Activated effector memory CD4-positive, alpha-beta T cell treated with anti-CD3 and anti-CD28 coated beads, Interleukin-2, amount 50 U/mL, for 16 hours (primary cell): ENCODE data around the gene USP20.

Source experiments
- DNase-seq: peaks from one replicate; pipeline ENCODE4 v3.0.0-alpha.2; 2020

USP20 gene

GRCh38 chr9:129823935-129824601, 11.2 kb upstream of the USP20 start, which contains the start of gene TOR1A:
Gene TOR1A (minus strand): TSS chr9:129824136. CDS start chr9:129824085, 51 bp downstream.
- peak; percentile 97 for DNase-seq

GRCh38 chr9:129826344-129826743, 8.9 kb upstream of the USP20 start:
- DNase-seq, result no peak

- no peak for DNase-seq
Measured at GRCh38 chr9:129826759-129827158, 8.5 kb upstream of the USP20 start.

- no peak for DNase-seq
Measured at GRCh38 chr9:129828051-129828450, 7.2 kb upstream of the USP20 start.

- no peak for DNase-seq
Measured at GRCh38 chr9:129828969-129829368, 6.3 kb upstream of the USP20 start.

GRCh38 chr9:129832982-129833381, 2.3 kb upstream of the USP20 start:
- no peak for DNase-seq

GRCh38 chr9:129834489-129835127, 650 bp upstream of the USP20 start:
- peak; percentile 79 for DNase-seq

- no peak for DNase-seq
Measured at GRCh38 chr9:129835860-129836223, 584 bp downstream of the USP20 start.

- peak; percentile 81 for DNase-seq
Measured at GRCh38 chr9:129836311-129837007, 1.2 kb downstream of the USP20 start.

GRCh38 chr9:129838707-129839259, 3.5 kb downstream of the USP20 start:
- no peak for DNase-seq

- DNase-seq, result no peak
Measured at GRCh38 chr9:129839324-129840023, 4.2 kb downstream of the USP20 start.

GRCh38 chr9:129840034-129840433, 4.8 kb downstream of the USP20 start:
- no peak for DNase-seq

GRCh38 chr9:129841071-129841470, 5.8 kb downstream of the USP20 start:
- no peak for DNase-seq

- no peak for DNase-seq
Measured at GRCh38 chr9:129845373-129845772, 10.1 kb downstream of the USP20 start.

- no peak for DNase-seq
Measured at GRCh38 chr9:129848712-129849441, 13.6 kb downstream of the USP20 start.

- no peak for DNase-seq
Measured at GRCh38 chr9:129849901-129850300, 14.6 kb downstream of the USP20 start.

GRCh38 chr9:129850821-129851550, 15.7 kb downstream of the USP20 start:
- no peak for DNase-seq

GRCh38 chr9:129851821-129852220, 16.6 kb downstream of the USP20 start:
- DNase-seq, result no peak

GRCh38 chr9:129852579-129852978, 17.3 kb downstream of the USP20 start:
- no peak for DNase-seq

- no peak for DNase-seq
Measured at GRCh38 chr9:129853614-129854013, 18.4 kb downstream of the USP20 start.

- no peak for DNase-seq
Measured at GRCh38 chr9:129854588-129855110, 19.4 kb downstream of the USP20 start.
